Dendritic cell treated with granulocyte-macrophage colony-stimulating factor and Interleukin-4, amounts not matched to agents 40 ng/mL and 50 ng/mL, for 4 days (primary cell): ENCODE results near the gene FAM221A.
"Not testable (repeated sequence)": the region's sequence is repeated elsewhere in the genome, so short reads cannot be mapped to it uniquely, and the experiment has no call there.

Source experiments
- H3K27ac Mint-ChIP-seq: one replicate; pipeline ENCODE4 v1.8.0; 2022; ENCODE audit warnings: mild to moderate bottlenecking, mixed read lengths
- H3K27me3 Mint-ChIP-seq: one replicate; pipeline ENCODE4 v1.8.0; 2022; ENCODE audit warnings: mild to moderate bottlenecking, mixed read lengths
- H3K36me3 Mint-ChIP-seq: one replicate; pipeline ENCODE4 v1.8.0; 2022; ENCODE audit warnings: low read depth, mixed read lengths
- H3K4me1 Mint-ChIP-seq: one replicate; pipeline ENCODE4 v1.8.0; 2022; ENCODE audit warnings: low read depth, mixed read lengths
- H3K4me3 Mint-ChIP-seq: one replicate; pipeline ENCODE4 v1.8.0; 2022; ENCODE audit warnings: mild to moderate bottlenecking, moderate library complexity, mixed read lengths
- H3K9me3 Mint-ChIP-seq: one replicate; pipeline ENCODE4 v1.8.0; 2022; ENCODE audit warnings: mixed read lengths
- intact Hi-C: fragments of 100-400 bp; cut with micrococcal nuclease; formaldehyde crosslinking; loops from one replicate; pipeline ENCODE4 v1.15.0; 2022

FAM221A gene

DNA sequence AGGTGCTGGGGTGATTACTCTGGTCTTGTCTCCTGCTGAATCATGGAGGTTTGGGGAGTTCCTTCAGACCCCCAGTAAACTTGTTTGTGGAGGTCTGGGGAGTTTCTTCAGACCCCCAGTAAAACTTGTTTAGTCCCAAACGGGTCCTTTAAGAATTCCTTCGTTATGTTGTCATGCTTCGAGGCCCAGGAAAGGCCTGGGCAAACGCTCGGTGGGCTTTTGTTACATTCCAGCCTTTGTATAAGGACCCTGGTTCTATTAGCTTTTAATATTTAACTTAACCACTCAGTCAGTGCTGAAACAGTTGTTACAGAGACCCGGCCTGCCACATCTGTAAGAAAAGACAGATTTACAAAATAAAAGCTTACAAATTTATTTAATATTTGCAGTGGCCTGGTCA lies 4.0 kb downstream of the FAM221A start:
- H3K27ac Mint-ChIP-seq, H3K4me1 Mint-ChIP-seq, intact Hi-C loops, H3K36me3 Mint-ChIP-seq, H3K9me3 Mint-ChIP-seq, H3K27me3 Mint-ChIP-seq, H3K4me3 Mint-ChIP-seq: not testable (repeated sequence)

DNA sequence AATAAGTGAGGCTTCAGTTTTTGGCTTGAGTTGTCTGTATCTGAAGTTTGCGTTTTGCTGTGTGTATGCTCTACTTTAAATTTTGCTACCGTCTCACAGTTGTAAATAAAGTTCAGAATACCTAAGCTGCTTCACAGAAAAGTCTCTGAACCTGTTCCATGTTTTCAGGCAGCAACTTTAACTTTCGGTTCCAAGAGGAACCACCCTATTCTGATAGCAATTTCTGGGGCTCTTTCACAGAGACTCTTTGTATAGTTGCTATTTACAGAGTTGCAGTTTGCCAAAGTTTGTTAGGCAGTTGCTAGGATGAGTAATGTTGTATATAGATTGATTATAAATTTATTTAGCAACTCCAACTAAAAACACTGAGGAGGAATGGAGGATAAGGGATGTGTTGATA lies 5.7 kb downstream of the FAM221A start:
- intact Hi-C loops = no loop called here
- peaks cover 5% of the 10 kb centered on the region for H3K4me1 Mint-ChIP-seq
- H3K4me3 Mint-ChIP-seq = no peak overlapping the region
- H3K36me3 Mint-ChIP-seq = peaks cover 16% of the 10 kb centered on the region
- no peak overlapping the region for H3K27ac Mint-ChIP-seq
- H3K27me3 Mint-ChIP-seq = no peaks in the 10 kb centered on the region
- H3K9me3 Mint-ChIP-seq = no peaks in the 10 kb centered on the region

DNA sequence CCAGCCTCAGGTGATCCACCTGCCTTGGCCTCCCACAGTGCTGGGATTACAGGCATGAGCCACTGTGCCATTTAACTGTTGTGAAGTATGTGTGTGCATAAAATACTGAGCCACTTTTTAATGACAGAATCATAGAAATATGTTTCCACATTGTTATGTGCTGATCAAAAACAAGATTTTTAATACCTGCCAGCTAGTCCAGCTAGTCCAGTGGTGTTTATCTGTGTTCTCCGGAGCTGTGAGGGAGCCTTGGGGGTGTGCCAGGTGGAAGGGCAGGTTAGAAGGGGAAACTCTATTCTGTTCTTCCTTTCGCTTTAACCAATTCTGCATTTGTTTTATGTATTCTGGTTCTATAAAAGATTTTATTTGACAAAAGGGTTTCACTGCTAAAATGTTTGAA lies 7.0 kb downstream of the FAM221A start:
- intact Hi-C loops = no loop called here

DNA sequence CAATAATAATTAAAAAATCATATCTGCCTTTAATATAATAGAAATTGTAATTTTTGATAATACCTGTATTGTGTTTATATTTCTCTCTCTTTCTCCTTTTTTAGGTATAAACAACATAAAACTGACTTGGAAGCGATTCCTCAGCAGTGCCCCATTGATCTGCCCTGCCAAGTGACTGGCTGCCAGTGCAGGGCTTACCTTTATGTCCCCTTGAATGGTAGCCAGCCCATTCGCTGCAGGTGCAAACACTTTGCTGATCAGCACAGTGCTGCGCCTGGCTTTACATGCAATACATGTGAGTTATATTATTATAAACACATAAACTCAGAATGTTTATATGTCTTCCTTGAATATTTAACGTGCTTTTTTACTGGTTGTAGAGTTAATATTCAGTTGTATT lies 9.2 kb downstream of the FAM221A start:
- Mint-ChIP-seq H3K9me3 (no peaks in the 10 kb centered on the region), H3K27me3 (no peaks in the 10 kb centered on the region), H3K27ac (no peak overlapping the region), H3K36me3 (peaks cover 33% of the 10 kb centered on the region), H3K4me3 (no peak overlapping the region), H3K4me1 (no peaks in the 10 kb centered on the region)
- intact Hi-C loops = no loop called here

More for the DNA sequence above, 7.0 kb downstream of the FAM221A start:
- H3K27ac Mint-ChIP-seq = no peak overlapping the region
- H3K9me3 Mint-ChIP-seq = no peaks in the 10 kb centered on the region
- H3K36me3 Mint-ChIP-seq = peaks cover 22% of the 10 kb centered on the region
- no peaks in the 10 kb centered on the region for H3K27me3 Mint-ChIP-seq
- no peak overlapping the region for H3K4me3 Mint-ChIP-seq
- H3K4me1 Mint-ChIP-seq = no peaks in the 10 kb centered on the region

DNA sequence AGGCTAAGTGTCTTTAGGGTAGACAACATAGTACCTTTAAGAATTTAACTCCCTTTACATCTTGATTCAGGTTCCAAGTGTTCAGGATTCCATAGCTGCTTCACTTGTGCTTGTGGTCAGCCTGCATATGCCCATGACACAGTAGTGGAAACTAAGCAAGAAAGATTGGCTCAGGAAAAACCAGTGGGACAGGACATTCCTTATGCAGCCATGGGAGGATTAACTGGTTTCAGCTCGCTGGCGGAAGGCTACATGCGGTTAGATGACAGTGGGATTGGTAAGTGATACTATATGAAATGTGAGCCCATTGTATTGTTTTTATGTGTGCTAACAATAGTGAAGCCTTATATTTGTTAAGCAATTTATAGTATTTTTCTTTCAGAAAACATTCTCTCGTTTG lies 11.3 kb downstream of the FAM221A start:
- no peaks in the 10 kb centered on the region for H3K9me3 Mint-ChIP-seq
- H3K27ac Mint-ChIP-seq = no peak overlapping the region
- H3K4me1 Mint-ChIP-seq = no peaks in the 10 kb centered on the region
- peaks cover 41% of the 10 kb centered on the region for H3K36me3 Mint-ChIP-seq
- H3K27me3 Mint-ChIP-seq = no peaks in the 10 kb centered on the region
- intact Hi-C loops = no loop called here
- H3K4me3 Mint-ChIP-seq = no peak overlapping the region

DNA sequence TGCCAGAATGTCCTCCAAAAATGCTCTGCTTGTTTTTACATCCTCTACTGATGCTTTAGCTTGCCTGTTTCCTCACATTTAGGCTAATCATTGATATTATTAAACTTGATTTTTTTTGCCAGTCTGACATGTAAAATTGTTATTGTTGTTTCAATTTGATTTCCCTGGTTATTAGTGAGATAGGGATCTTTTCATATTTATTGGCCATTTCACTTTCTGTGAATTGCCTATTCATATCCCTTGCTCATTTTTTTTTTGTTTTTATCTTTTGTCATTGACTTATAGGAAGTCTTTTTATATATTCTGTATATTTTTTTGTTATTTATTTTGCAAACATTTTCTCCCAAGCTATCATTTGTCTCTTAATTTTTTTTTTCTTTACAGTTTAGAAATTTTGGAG lies 13.2 kb downstream of the FAM221A start:
- Mint-ChIP-seq H3K4me1 (peaks cover 8% of the 10 kb centered on the region), H3K27me3 (no peaks in the 10 kb centered on the region), H3K27ac (no peak overlapping the region), H3K4me3 (no peak overlapping the region), H3K36me3 (peaks cover 41% of the 10 kb centered on the region), H3K9me3 (no peaks in the 10 kb centered on the region)
- intact Hi-C loops = no loop called here

DNA sequence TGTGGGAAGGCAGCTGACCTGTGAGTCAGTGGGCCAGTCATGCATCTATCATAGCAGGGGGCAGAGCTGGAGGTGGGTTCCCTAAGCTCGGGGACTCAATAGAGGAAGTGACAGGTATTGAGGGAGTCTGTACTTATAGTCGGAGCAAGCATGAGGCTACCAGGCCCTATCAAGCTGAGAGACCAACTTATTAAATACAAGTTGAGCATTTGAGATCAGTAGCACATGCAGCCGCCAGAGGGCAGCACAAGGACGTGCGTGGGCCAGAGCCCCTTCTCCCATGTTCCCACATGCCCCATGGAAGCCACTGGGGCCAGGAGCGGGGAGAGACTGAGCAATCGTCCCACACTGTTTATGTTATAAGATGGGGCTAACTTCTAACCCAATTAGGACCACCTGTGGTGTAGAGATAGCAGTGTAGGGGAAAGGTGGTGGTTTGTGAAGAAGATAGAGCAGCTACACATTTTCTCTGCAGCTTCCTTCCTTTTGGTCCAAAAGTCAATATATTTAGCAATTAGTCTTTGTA lies 17.0 kb downstream of the FAM221A start:
- Mint-ChIP-seq H3K4me1 (peaks cover 8% of the 10 kb centered on the region), H3K36me3 (peaks cover 26% of the 10 kb centered on the region), H3K4me3 (no peak overlapping the region), H3K9me3 (no peaks in the 10 kb centered on the region), H3K27me3 (no peaks in the 10 kb centered on the region), H3K27ac (no peak overlapping the region)
- intact Hi-C loops = loop anchor here (5.0 kb wide), 1 partner anchor 970 kb away; no protein-coding TSS in a partner anchor

DNA sequence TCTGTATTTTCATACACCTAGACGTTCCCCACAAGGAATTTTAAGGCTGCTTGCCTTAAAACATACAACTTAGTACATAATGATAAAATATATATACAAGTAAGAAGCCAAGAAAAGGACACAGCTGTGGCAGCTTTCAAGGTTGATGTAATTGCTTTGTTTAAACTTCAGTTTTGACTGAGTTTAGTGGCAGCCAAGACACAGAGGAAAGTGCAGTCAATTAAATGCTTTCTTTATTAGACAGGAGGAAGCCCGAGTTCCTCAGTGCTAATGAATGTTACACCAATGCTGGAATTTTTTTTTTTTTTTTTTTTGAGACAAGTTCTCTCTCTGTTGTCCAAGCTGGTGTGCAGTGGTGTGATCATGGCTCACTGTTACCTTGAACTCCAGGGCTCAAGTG lies 18.8 kb downstream of the FAM221A start:
- intact Hi-C loops = loop anchor here (5.0 kb wide), 1 partner anchor 968 kb away; no protein-coding TSS in a partner anchor
- no peaks in the 10 kb centered on the region for H3K27me3 Mint-ChIP-seq
- H3K9me3 Mint-ChIP-seq = no peaks in the 10 kb centered on the region
- H3K4me3 Mint-ChIP-seq = no peak overlapping the region
- no peak overlapping the region for H3K27ac Mint-ChIP-seq
- peaks cover 8% of the 10 kb centered on the region for H3K4me1 Mint-ChIP-seq
- peaks cover 29% of the 10 kb centered on the region for H3K36me3 Mint-ChIP-seq

DNA sequence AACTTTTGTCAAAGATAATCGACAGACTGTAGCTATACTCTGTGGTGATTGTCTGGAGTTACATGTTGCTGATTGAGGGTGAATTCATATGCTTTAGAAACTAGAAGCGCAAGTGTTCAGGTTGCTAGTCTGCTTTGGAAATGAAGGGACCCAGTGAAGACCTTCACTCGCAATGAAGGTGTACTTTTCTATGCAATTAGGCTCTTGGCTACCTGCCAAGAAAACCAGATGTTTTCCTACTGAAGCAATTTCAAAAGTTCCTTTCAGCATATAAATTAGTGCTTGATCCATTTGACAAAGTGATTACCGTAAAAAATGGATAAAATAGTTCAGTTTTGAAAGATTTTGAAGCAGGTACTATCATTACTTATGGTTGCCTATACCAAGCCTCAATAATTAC lies 20.0 kb downstream of the FAM221A start:
- Mint-ChIP-seq H3K27me3 (no peaks in the 10 kb centered on the region), H3K9me3 (peaks cover 11% of the 10 kb centered on the region), H3K27ac (no peak overlapping the region), H3K4me3 (no peak overlapping the region), H3K4me1 (peaks cover 8% of the 10 kb centered on the region), H3K36me3 (peaks cover 34% of the 10 kb centered on the region)
- intact Hi-C loops = no loop called here

DNA sequence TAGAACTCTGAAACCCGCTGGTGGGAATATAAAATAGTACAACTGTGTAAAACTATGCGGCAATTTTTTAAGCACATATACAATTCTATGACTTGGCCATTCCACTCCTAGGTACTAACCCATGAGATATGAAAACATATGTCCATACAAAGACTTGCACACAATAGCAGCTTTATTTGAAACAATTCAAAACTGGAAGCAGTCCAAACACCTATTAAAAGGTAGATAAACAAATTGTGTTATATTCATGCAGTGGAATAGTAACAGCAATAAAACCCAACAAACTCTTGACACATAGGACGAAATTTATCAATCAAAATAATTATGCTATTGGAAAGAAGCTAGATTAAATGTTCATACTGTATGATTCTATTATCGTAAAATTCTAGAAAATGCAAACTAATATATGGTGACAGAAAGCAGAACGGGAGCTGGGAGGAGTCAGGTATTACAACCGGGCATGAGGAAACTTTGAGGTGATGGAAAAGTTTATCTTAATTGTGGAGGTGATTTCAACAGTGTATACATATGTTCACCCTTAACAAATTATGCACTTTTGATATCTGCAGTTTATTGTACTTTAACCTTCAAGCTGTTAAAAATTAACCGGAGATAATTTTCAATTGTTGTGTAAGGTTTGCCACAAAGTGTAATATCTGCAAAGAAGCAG lies 29.2 kb downstream of the FAM221A start:
- Mint-ChIP-seq H3K9me3 (peaks cover 23% of the 10 kb centered on the region), H3K27me3 (no peaks in the 10 kb centered on the region), H3K4me1 (no peaks in the 10 kb centered on the region), H3K4me3 (no peak overlapping the region), H3K36me3 (peaks cover 19% of the 10 kb centered on the region), H3K27ac (no peak overlapping the region)
- intact Hi-C loops = no loop called here

DNA sequence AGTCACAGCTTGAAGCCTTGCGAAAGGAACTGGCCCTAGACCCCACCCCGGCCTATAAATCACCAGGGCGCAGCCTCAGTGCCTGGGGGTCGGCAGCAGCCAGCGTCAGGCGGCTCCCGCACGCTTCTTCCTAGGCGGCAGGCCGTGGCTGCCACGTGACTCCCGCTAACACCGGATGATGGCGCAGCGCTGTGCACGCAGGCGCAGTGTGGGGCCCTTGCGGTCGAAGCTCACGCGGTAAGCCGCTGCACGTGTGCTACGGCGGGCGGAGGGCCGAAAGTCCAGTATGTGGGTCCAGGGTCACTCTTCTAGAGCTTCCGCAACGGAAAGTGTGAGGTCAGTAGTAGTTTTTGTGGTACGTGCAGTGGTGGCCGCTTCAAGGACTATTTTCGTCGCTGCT lies 30.0 kb downstream of the FAM221A start, which contains the start of gene STK31:
TSS of gene STK31 (plus strand) at position 220 of the 400 bp plus-strand sequence. CDS start at position 287, 67 bp downstream.
- Mint-ChIP-seq H3K4me3 (no peak within 1 kb of the TSS), H3K27me3 (no peaks in the 10 kb centered on the region), H3K4me1 (no peaks in the 10 kb centered on the region), H3K36me3 (peaks cover 11% of the 10 kb centered on the region), H3K9me3 (peaks cover 15% of the 10 kb centered on the region), H3K27ac (no peak within 1 kb of the TSS)
- intact Hi-C loops = loop anchor here (5.0 kb wide), 1 partner anchor 433 kb away; no protein-coding TSS in a partner anchor

DNA sequence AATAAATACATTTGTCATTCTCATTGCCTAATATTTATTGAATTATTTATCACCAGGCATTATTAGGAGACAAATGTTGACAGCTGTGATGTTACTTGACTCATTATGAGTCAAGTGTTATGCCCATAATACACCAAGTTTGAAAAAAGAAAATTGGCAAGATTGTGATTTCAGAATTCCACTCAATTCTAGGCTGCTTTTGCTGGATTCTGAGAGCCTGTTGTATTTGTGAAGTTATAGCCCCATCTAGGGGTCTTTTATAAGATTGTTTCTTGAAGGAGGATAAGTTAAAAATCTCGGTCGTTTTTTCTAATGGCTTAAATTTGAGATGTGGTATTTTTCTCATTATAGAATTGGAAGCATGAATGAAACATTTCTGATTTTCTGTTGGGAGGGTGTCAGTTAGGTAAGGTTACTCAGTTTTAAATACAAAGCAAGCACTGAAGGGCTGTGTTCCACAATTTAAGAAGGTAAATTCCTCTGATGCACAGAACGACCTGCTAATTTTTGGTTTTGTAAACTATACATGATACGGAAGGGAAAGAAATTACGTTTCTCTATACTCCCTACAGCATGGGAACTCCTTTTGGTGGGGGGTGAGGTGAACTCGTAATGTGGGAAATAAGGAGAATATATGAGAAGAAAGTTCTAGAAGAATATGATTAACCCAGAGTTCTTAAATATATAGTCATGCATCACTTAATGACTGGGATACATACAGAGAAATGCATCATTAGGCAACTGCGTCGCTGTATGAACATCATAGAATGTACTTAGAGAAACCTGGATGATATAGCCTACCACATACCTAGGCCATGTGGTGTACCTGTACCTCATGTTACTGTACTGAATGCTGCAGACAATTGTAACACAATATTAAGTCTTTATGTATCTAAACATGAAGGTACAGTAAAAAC lies 32.6 kb downstream of the FAM221A start:
- Mint-ChIP-seq H3K4me1 (no peaks in the 10 kb centered on the region), H3K27ac (no peak overlapping the region), H3K4me3 (no peak overlapping the region), H3K27me3 (no peaks in the 10 kb centered on the region), H3K36me3 (no peaks in the 10 kb centered on the region), H3K9me3 (no peaks in the 10 kb centered on the region)
- intact Hi-C loops = loop anchor here (1.0 to 5.0 kb wide), 3 partner anchors 142 to 435 kb away; no protein-coding TSS in a partner anchor

DNA sequence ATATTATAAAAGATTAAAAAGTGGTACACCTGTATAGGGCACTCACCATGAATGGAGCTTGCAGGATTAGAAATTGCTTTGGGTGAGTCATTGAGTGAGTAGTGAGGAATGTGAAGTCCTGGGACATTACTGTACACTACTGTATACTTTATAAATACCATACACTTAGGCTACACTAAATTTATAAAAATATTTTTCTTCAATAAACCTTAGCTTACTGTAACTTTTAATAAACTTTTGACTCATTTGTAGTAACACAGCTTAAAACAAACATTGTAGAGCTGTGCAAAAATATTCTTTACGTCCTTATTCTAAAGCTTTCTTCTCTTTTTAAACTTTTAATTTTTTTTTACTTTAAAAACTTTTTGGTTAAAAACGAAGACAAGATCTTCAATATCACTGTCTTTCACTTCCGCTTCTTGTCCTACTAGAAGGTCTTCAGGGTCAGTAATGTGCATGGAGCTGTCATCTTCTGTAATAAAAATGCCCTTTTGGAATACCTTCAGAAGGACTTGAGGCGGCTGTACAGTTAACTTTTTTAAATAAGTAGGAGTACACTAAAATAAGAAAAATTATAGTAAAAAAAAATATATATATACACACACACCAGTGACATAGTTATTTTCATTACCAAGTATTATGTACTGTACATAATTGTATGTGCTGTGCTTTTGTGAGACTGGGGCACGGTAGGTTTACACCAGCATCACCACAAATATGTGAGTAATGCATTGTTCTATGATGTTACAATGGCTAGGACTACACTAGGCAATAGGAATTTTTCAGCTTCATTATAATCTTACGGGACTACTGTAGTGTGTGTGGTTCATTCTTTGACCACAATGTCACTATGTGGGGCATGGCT lies 33.5 kb downstream of the FAM221A start:
- Mint-ChIP-seq H3K4me3 (no peak overlapping the region), H3K27me3 (no peaks in the 10 kb centered on the region), H3K36me3 (no peaks in the 10 kb centered on the region), H3K4me1 (no peaks in the 10 kb centered on the region), H3K9me3 (no peaks in the 10 kb centered on the region), H3K27ac (no peak overlapping the region)
- intact Hi-C loops = loop anchor here (5.0 kb wide), 1 partner anchor 436 kb away; no protein-coding TSS in a partner anchor
